H1 (cell line): ENCODE data around the gene MUC13. TPM values are rescaled to one million over a fixed set of nuclear protein-coding genes. Genes with fewer than 3 reads are reported as not detected.

Experiments used
- CHD2 ChIP-seq: IDR thresholded peaks from 2 replicates; pipeline ENCODE4 v1.6.1; 2012; ENCODE audit warnings: low read length, improper control_type of control experiment
- CHD7 ChIP-seq: fragments of 300-600 bp; sonication (generic); IDR thresholded peaks from 2 replicates; pipeline ENCODE4 v1.7.1; 2012; ENCODE audit warnings: low read length, moderate library complexity, mild to moderate bottlenecking, inconsistent platforms; ENCODE audit not compliant: insufficient replicate concordance
- polyA plus RNA-seq, 7 experiments: library from polyadenylated mRNA; depleted of rRNA in 3 of 7; stranded (reverse) in 5 of 7; unstranded in 2 of 7; fragments of >200 nt in 5 of 7; fragments of 200-250 nt in 2 of 7; gene quantifications; 1 replicate in 5 of 7; 2 replicates in 1 of 7; 4 replicates in 1 of 7; pipeline versions ENCODE4 v1.2.1 to v1.2.3, GENCODE V29; 2011 to 2013; ENCODE audit warnings: missing spikeins in 2 of 7, mixed read lengths in 2 of 7
- total RNA-seq: library from RNA; stranded (reverse); fragmentation: NEBNext Ultra II Directional; extraction: Animal tissue kit (Norgen Biotek cat#: 25700); gene quantifications from 2 replicates; pipeline ENCODE4 v1.2.1, GENCODE V29; 2021

MUC13 gene
- total and polyA plus RNA-seq, 2 of the 8 experiments (the other 6 are each of a cell fraction or from before 2014, with no cell fraction given) = not detected

GRCh38 chr3:124919756-124920155, 14.8 kb downstream of the MUC13 start (continued):
- TF ChIP-seq CHD7 = no peak
- no peak for TF ChIP-seq CHD2
